NB4 (cell line): ENCODE results near the gene CAVIN4.

Experiments
- MYC ChIP-seq: IDR thresholded peaks from 2 replicates; pipeline ENCODE4 v1.6.1; 2011; ENCODE audit warnings: low read depth, low read length
- TF ChIP-seq, protein P1 (sequence below): IDR thresholded peaks from one replicate; pipeline ENCODE4 v1.5.1; 2012; ENCODE audit warnings: low read depth, low read length

GRCh38 chr9:100626949-100627348 is 49.1 kb downstream of the CAVIN4 start:
- TF ChIP-seq, protein P1, sequence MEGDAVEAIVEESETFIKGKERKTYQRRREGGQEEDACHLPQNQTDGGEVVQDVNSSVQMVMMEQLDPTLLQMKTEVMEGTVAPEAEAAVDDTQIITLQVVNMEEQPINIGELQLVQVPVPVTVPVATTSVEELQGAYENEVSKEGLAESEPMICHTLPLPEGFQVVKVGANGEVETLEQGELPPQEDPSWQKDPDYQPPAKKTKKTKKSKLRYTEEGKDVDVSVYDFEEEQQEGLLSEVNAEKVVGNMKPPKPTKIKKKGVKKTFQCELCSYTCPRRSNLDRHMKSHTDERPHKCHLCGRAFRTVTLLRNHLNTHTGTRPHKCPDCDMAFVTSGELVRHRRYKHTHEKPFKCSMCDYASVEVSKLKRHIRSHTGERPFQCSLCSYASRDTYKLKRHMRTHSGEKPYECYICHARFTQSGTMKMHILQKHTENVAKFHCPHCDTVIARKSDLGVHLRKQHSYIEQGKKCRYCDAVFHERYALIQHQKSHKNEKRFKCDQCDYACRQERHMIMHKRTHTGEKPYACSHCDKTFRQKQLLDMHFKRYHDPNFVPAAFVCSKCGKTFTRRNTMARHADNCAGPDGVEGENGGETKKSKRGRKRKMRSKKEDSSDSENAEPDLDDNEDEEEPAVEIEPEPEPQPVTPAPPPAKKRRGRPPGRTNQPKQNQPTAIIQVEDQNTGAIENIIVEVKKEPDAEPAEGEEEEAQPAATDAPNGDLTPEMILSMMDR: no peak
- no peak for TF ChIP-seq MYC
